ENCODE results near the gene HUWE1. TPM values are rescaled to one million over a fixed set of nuclear protein-coding genes. Genes with fewer than 3 reads are reported as not detected.

The HUWE1 gene
- total and polyA plus RNA-seq, 2 experiments from 2014 or later = 61.2 to 225 TPM

DNA sequence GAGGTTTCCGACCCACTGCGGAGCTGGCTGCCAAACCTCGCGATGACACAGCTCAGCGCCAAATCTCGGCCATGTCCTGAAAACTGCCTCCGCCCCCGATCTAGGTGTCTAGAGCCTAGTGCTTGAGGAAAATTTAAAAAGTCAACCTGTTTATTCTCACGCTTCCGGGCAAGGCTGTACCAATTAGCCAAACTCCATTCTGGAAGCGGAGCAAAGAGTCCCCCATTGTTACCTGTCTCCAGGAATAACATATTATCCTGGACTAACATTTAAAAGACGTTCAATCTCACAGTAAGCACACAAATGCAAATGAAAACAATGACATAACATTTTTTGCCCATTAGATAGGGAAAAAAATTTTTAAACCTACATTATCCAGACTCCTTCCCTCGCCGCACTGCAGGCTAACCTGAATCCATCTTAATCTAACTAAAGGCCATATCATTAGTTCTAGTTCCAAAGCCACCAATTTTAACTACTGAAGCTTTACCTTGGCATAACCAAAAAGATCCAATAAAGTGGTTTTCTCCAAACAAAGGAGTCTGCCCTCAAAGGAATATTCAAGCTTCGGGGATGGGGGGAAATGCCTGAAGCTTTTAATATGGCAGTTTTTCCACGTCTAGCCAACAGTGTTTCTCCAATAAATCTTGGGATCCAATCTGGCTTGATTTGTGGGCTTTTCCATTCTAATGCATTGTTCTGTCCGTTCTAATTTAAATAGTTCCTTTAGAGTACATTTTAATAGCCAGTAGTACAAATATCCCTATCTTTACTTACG, 1.9 kb downstream of the HUWE1 start:
- Mint-ChIP-seq H3K4me1 (peaks cover 15% of the 10 kb centered on the region), H3K36me3 (ENCODE audit: low read depth) (peaks cover 33% of the 10 kb centered on the region), H3K27me3 (ENCODE audit: insufficient read depth, low read depth, poor library complexity) (peaks cover 10% of the 10 kb centered on the region), H3K9me3 (no peaks in the 10 kb centered on the region), H3K27ac (peak overlapping the region; percentile 99), H3K4me3 (peak overlapping the region; percentile 93)
- ATAC-seq (peak; percentile 57), DNase-seq (ENCODE audit: low spot score) (peak; percentile 3)
- Histone ChIP-seq H2AFZ (no peak overlapping the region), H3K36me3 (ENCODE audit: insufficient read depth) (no peaks in the 10 kb centered on the region; the same call in 1 of the 2 replicates), H3K27ac (ENCODE audit: low read depth) (peak overlapping the region; percentile 89), H3K4me1 (ENCODE audit: insufficient read depth) (no peaks in the 10 kb centered on the region; the same call in 1 of the 2 replicates), H4K20me1 (replicated peaks; ENCODE audit: insufficient read depth) (peaks cover 21% of the 10 kb centered on the region), H3K27me3 (ENCODE audit: insufficient read depth) (no peaks in the 10 kb centered on the region), H3F3A (replicated peaks; ENCODE audit: low read depth) (no peaks in the 10 kb centered on the region), H3K4me3 (peak overlapping the region; percentile 87), H3K9me2 (ENCODE audit: insufficient read depth) (no peaks in the 10 kb centered on the region), H3K79me2 (replicated peaks; ENCODE audit: insufficient read depth) (peaks cover 51% of the 10 kb centered on the region), H3K4me2 (peak overlapping the region; percentile 83)
- TF ChIP-seq, protein P1, sequence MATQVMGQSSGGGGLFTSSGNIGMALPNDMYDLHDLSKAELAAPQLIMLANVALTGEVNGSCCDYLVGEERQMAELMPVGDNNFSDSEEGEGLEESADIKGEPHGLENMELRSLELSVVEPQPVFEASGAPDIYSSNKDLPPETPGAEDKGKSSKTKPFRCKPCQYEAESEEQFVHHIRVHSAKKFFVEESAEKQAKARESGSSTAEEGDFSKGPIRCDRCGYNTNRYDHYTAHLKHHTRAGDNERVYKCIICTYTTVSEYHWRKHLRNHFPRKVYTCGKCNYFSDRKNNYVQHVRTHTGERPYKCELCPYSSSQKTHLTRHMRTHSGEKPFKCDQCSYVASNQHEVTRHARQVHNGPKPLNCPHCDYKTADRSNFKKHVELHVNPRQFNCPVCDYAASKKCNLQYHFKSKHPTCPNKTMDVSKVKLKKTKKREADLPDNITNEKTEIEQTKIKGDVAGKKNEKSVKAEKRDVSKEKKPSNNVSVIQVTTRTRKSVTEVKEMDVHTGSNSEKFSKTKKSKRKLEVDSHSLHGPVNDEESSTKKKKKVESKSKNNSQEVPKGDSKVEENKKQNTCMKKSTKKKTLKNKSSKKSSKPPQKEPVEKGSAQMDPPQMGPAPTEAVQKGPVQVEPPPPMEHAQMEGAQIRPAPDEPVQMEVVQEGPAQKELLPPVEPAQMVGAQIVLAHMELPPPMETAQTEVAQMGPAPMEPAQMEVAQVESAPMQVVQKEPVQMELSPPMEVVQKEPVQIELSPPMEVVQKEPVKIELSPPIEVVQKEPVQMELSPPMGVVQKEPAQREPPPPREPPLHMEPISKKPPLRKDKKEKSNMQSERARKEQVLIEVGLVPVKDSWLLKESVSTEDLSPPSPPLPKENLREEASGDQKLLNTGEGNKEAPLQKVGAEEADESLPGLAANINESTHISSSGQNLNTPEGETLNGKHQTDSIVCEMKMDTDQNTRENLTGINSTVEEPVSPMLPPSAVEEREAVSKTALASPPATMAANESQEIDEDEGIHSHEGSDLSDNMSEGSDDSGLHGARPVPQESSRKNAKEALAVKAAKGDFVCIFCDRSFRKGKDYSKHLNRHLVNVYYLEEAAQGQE (IDR thresholded peaks at IDR 0.05; ENCODE audit: unreplicated experiment) = no peak
- TF ChIP-seq NANOG (IDR thresholded peaks at IDR 0.05; ENCODE audit: borderline replicate concordance) = no peak
- no peak for TF ChIP-seq POLR2AphosphoS5 (IDR thresholded peaks at IDR 0.05; ENCODE audit: low read depth)
- no peak for TF ChIP-seq EZH2 (IDR thresholded peaks at IDR 0.05; ENCODE audit: low read depth, unreplicated experiment)
- no peak for TF ChIP-seq ZNF114 (CRISPR knock-in tag; IDR thresholded peaks at IDR 0.05)
- TF ChIP-seq JUNB (IDR thresholded peaks at IDR 0.05; ENCODE audit: unreplicated experiment) = no peak
- TF ChIP-seq, protein P2, sequence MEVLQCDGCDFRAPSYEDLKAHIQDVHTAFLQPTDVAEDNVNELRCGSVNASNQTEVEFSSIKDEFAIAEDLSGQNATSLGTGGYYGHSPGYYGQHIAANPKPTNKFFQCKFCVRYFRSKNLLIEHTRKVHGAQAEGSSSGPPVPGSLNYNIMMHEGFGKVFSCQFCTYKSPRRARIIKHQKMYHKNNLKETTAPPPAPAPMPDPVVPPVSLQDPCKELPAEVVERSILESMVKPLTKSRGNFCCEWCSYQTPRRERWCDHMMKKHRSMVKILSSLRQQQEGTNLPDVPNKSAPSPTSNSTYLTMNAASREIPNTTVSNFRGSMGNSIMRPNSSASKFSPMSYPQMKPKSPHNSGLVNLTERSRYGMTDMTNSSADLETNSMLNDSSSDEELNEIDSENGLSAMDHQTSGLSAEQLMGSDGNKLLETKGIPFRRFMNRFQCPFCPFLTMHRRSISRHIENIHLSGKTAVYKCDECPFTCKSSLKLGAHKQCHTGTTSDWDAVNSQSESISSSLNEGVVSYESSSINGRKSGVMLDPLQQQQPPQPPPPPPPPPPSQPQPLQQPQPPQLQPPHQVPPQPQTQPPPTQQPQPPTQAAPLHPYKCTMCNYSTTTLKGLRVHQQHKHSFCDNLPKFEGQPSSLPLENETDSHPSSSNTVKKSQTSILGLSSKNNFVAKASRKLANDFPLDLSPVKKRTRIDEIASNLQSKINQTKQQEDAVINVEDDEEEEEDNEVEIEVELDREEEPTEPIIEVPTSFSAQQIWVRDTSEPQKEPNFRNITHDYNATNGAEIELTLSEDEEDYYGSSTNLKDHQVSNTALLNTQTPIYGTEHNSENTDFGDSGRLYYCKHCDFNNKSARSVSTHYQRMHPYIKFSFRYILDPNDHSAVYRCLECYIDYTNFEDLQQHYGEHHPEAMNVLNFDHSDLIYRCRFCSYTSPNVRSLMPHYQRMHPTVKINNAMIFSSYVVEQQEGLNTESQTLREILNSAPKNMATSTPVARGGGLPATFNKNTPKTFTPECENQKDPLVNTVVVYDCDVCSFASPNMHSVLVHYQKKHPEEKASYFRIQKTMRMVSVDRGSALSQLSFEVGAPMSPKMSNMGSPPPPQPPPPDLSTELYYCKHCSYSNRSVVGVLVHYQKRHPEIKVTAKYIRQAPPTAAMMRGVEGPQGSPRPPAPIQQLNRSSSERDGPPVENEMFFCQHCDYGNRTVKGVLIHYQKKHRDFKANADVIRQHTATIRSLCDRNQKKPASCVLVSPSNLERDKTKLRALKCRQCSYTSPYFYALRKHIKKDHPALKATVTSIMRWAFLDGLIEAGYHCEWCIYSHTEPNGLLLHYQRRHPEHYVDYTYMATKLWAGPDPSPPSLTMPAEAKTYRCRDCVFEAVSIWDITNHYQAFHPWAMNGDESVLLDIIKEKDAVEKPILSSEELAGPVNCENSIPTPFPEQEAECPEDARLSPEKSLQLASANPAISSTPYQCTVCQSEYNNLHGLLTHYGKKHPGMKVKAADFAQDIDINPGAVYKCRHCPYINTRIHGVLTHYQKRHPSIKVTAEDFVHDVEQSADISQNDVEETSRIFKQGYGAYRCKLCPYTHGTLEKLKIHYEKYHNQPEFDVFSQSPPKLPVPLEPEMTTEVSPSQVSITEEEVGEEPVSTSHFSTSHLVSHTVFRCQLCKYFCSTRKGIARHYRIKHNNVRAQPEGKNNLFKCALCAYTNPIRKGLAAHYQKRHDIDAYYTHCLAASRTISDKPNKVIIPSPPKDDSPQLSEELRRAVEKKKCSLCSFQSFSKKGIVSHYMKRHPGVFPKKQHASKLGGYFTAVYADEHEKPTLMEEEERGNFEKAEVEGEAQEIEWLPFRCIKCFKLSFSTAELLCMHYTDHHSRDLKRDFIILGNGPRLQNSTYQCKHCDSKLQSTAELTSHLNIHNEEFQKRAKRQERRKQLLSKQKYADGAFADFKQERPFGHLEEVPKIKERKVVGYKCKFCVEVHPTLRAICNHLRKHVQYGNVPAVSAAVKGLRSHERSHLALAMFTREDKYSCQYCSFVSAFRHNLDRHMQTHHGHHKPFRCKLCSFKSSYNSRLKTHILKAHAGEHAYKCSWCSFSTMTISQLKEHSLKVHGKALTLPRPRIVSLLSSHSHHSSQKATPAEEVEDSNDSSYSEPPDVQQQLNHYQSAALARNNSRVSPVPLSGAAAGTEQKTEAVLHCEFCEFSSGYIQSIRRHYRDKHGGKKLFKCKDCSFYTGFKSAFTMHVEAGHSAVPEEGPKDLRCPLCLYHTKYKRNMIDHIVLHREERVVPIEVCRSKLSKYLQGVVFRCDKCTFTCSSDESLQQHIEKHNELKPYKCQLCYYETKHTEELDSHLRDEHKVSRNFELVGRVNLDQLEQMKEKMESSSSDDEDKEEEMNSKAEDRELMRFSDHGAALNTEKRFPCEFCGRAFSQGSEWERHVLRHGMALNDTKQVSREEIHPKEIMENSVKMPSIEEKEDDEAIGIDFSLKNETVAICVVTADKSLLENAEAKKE (CRISPR knock-in tag; IDR thresholded peaks at IDR 0.05) = no peak
- TF ChIP-seq ZNF331 (CRISPR knock-in tag; IDR thresholded peaks at IDR 0.05; ENCODE audit: low read depth) = no peak
- no peak for TF ChIP-seq ETS1 (IDR thresholded peaks at IDR 0.05)
- no peak for TF ChIP-seq EZH2phosphoT487 (IDR thresholded peaks at IDR 0.05; ENCODE audit: unreplicated experiment)
- TF ChIP-seq, protein P3, sequence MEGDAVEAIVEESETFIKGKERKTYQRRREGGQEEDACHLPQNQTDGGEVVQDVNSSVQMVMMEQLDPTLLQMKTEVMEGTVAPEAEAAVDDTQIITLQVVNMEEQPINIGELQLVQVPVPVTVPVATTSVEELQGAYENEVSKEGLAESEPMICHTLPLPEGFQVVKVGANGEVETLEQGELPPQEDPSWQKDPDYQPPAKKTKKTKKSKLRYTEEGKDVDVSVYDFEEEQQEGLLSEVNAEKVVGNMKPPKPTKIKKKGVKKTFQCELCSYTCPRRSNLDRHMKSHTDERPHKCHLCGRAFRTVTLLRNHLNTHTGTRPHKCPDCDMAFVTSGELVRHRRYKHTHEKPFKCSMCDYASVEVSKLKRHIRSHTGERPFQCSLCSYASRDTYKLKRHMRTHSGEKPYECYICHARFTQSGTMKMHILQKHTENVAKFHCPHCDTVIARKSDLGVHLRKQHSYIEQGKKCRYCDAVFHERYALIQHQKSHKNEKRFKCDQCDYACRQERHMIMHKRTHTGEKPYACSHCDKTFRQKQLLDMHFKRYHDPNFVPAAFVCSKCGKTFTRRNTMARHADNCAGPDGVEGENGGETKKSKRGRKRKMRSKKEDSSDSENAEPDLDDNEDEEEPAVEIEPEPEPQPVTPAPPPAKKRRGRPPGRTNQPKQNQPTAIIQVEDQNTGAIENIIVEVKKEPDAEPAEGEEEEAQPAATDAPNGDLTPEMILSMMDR (conservative IDR thresholded peaks at IDR 0.05; ENCODE audit: low read depth in 2 of 2) = no peak
- TF ChIP-seq STAT1 (IDR thresholded peaks at IDR 0.05; ENCODE audit: unreplicated experiment) = no peak
- no peak for TF ChIP-seq CREB1 (CRISPR knock-in tag; IDR thresholded peaks at IDR 0.05; ENCODE audit: low read depth)

Measured in GM23338 (cell line).